HUES6 (cell line): ENCODE measurements around the gene ECPAS.
"Not testable (repeated sequence)": the region's sequence is repeated elsewhere in the genome, so short reads cannot be mapped to it uniquely, and the experiment has no call there.

Experiments
- H3K27ac ChIP-seq: 2 replicates; pipeline ENCODE4 v1.7.0; 2013; ENCODE audit warnings: low read depth, mild to moderate bottlenecking, low read length, inconsistent platforms
- H3K27me3 ChIP-seq: 2 replicates; pipeline ENCODE4 v1.6.1; 2013; ENCODE audit warnings: low read length; ENCODE audit not compliant: control insufficient read depth, insufficient read depth
- H3K36me3 ChIP-seq: 2 replicates; pipeline ENCODE4 v1.6.1; 2013; ENCODE audit warnings: low read length; ENCODE audit not compliant: control insufficient read depth, insufficient read depth
- H3K4me1 ChIP-seq: 2 replicates; pipeline ENCODE4 v1.6.1; 2013; ENCODE audit warnings: low read length; ENCODE audit not compliant: control insufficient read depth, insufficient read depth
- H3K4me3 ChIP-seq: 2 replicates; pipeline ENCODE4 v1.5.1; 2013; ENCODE audit warnings: low read depth, low read length
- H3K9ac ChIP-seq: one replicate; pipeline ENCODE4 v1.6.1; 2013; ENCODE audit warnings: mild to moderate bottlenecking, low read length
- H3K9me3 ChIP-seq: 2 replicates; pipeline ENCODE4 v1.6.1; 2013; ENCODE audit warnings: low read depth, low read length; ENCODE audit not compliant: control insufficient read depth, insufficient read depth

The ECPAS gene

GRCh38 chr9:111412280-111412679 lies 71.9 kb downstream of the ECPAS start:
- no peaks in the 10 kb centered on the region for H3K27me3 ChIP-seq
- H3K4me1 ChIP-seq: peaks cover 4% of the 10 kb centered on the region; the same call in 1 of the 2 replicates
- no peak overlapping the region for H3K27ac ChIP-seq
- H3K9ac ChIP-seq: no peak overlapping the region
- no peaks in the 10 kb centered on the region for H3K9me3 ChIP-seq
- H3K36me3 ChIP-seq: peaks cover 99% of the 10 kb centered on the region
- no peak overlapping the region for H3K4me3 ChIP-seq

GRCh38 chr9:111411266-111411665 lies 72.9 kb downstream of the ECPAS start:
- Histone ChIP-seq H3K9me3 (no peaks in the 10 kb centered on the region), H3K27ac (no peak overlapping the region), H3K9ac (no peak overlapping the region), H3K4me1 (peaks cover 4% of the 10 kb centered on the region; the same call in 1 of the 2 replicates), H3K27me3 (no peaks in the 10 kb centered on the region), H3K36me3 (peaks cover 98% of the 10 kb centered on the region), H3K4me3 (no peak overlapping the region)

GRCh38 chr9:111407813-111408212 lies 76.4 kb downstream of the ECPAS start:
- peaks cover 20% of the 10 kb centered on the region; the same call in 1 of the 2 replicates for H3K9me3 ChIP-seq
- H3K27ac ChIP-seq: no peak overlapping the region
- H3K4me3 ChIP-seq: no peak overlapping the region
- no peak overlapping the region for H3K9ac ChIP-seq
- peaks cover 97% of the 10 kb centered on the region for H3K36me3 ChIP-seq
- no peaks in the 10 kb centered on the region for H3K27me3 ChIP-seq
- peaks cover 4% of the 10 kb centered on the region; the same call in 1 of the 2 replicates for H3K4me1 ChIP-seq

GRCh38 chr9:111405701-111406100 lies 78.5 kb downstream of the ECPAS start:
- Histone ChIP-seq H3K9me3 (peaks cover 38% of the 10 kb centered on the region; the same call in 1 of the 2 replicates), H3K36me3 (peaks cover 92% of the 10 kb centered on the region), H3K4me3 (no peak overlapping the region), H3K27me3 (no peaks in the 10 kb centered on the region), H3K27ac (no peak overlapping the region), H3K4me1 (peaks cover 4% of the 10 kb centered on the region; the same call in 1 of the 2 replicates), H3K9ac (no peak overlapping the region)

- not testable (repeated sequence) for H3K9ac ChIP-seq, H3K4me3 ChIP-seq, H3K27ac ChIP-seq, H3K27me3 ChIP-seq, H3K4me1 ChIP-seq
- Histone ChIP-seq H3K36me3 (peaks cover 81% of the 10 kb centered on the region), H3K9me3 (peaks cover 44% of the 10 kb centered on the region; the same call in 1 of the 2 replicates)
These were observed 82.7 kb downstream of the ECPAS start for GRCh38 chr9:111401486-111401885.

- Histone ChIP-seq H3K9me3 (peaks cover 41% of the 10 kb centered on the region; the same call in 1 of the 2 replicates), H3K27ac (no peak overlapping the region), H3K4me1 (no peaks in the 10 kb centered on the region), H3K9ac (no peak overlapping the region), H3K4me3 (no peak overlapping the region), H3K36me3 (peaks cover 81% of the 10 kb centered on the region), H3K27me3 (no peaks in the 10 kb centered on the region)
These were observed 83.7 kb downstream of the ECPAS start for GRCh38 chr9:111400564-111400898.

- H3K27ac ChIP-seq: no peak overlapping the region
- H3K36me3 ChIP-seq: peaks cover 81% of the 10 kb centered on the region
- no peak overlapping the region for H3K4me3 ChIP-seq
- H3K4me1 ChIP-seq: no peaks in the 10 kb centered on the region
- no peak overlapping the region for H3K9ac ChIP-seq
- no peaks in the 10 kb centered on the region for H3K27me3 ChIP-seq
- H3K9me3 ChIP-seq: peaks cover 37% of the 10 kb centered on the region; the same call in 1 of the 2 replicates
These were observed 84.2 kb downstream of the ECPAS start for GRCh38 chr9:111399772-111400563.

- no peak overlapping the region for H3K9ac ChIP-seq
- H3K27me3 ChIP-seq: no peaks in the 10 kb centered on the region
- peaks cover 33% of the 10 kb centered on the region; the same call in 1 of the 2 replicates for H3K9me3 ChIP-seq
- H3K27ac ChIP-seq: no peak overlapping the region
- H3K4me1 ChIP-seq: no peaks in the 10 kb centered on the region
- H3K36me3 ChIP-seq: peaks cover 82% of the 10 kb centered on the region
- no peak overlapping the region for H3K4me3 ChIP-seq
These were observed 84.9 kb downstream of the ECPAS start for GRCh38 chr9:111399211-111399739.

- Histone ChIP-seq H3K27ac (no peak overlapping the region), H3K27me3 (no peaks in the 10 kb centered on the region), H3K9ac (no peak overlapping the region), H3K4me3 (no peak overlapping the region), H3K9me3 (no peaks in the 10 kb centered on the region), H3K36me3 (peaks cover 89% of the 10 kb centered on the region), H3K4me1 (no peaks in the 10 kb centered on the region)
These were observed 90.2 kb downstream of the ECPAS start for GRCh38 chr9:111393971-111394370.

GRCh38 chr9:111389406-111389805 lies 94.8 kb downstream of the ECPAS start:
- H3K27ac ChIP-seq: no peak overlapping the region
- no peaks in the 10 kb centered on the region for H3K9me3 ChIP-seq
- no peaks in the 10 kb centered on the region for H3K4me1 ChIP-seq
- H3K27me3 ChIP-seq: no peaks in the 10 kb centered on the region
- peaks cover 99% of the 10 kb centered on the region for H3K36me3 ChIP-seq
- no peak overlapping the region for H3K9ac ChIP-seq
- H3K4me3 ChIP-seq: no peak overlapping the region

GRCh38 chr9:111386386-111386785 lies 97.8 kb downstream of the ECPAS start:
- Histone ChIP-seq H3K27ac (no peak overlapping the region), H3K36me3 (peaks cover 96% of the 10 kb centered on the region), H3K4me3 (no peak overlapping the region), H3K27me3 (no peaks in the 10 kb centered on the region), H3K9me3 (no peaks in the 10 kb centered on the region), H3K9ac (no peak overlapping the region), H3K4me1 (no peaks in the 10 kb centered on the region)
